Iris pigment epithelial cell (primary cell): ENCODE results near the gene SEC61G.
A peak's percentile ranks its signal among the peaks of the same experiment; 100 is the strongest.

Experiments used
- DNase-seq: peaks from one replicate; pipeline ENCODE4 v3.0.0-alpha.2; 2011; ENCODE audit warnings: low read depth

SEC61G gene

GRCh38 chr7:54758702-54759592 lies at the start of gene SEC61G:
Gene SEC61G, minus strand, starts transcription at chr7:54759211. Its CDS starts 1,623 bp downstream, at chr7:54757588.
- DNase-seq, result peak; percentile 97

- peak; percentile 57 for DNase-seq
Observed at GRCh38 chr7:54802841-54803240, 43.8 kb upstream of the SEC61G start.

GRCh38 chr7:54802114-54802513 lies 43.1 kb upstream of the SEC61G start:
- DNase-seq, result no peak

GRCh38 chr7:54799792-54800191 lies 40.8 kb upstream of the SEC61G start:
- no peak for DNase-seq

- DNase-seq, result no peak
Observed at GRCh38 chr7:54798530-54798929, 39.5 kb upstream of the SEC61G start.

- DNase-seq, result no peak
Observed at GRCh38 chr7:54796853-54797252, 37.8 kb upstream of the SEC61G start.

GRCh38 chr7:54796150-54796549 lies 37.1 kb upstream of the SEC61G start:
- peak; percentile 62 for DNase-seq

- no peak for DNase-seq
Observed at GRCh38 chr7:54792383-54792782, 33.4 kb upstream of the SEC61G start.

GRCh38 chr7:54788664-54789063 lies 29.7 kb upstream of the SEC61G start:
- peak; percentile 90 for DNase-seq

GRCh38 chr7:54785261-54785660 lies 26.2 kb upstream of the SEC61G start:
- no peak for DNase-seq

GRCh38 chr7:54783952-54784351 lies 24.9 kb upstream of the SEC61G start:
- no peak for DNase-seq

GRCh38 chr7:54782829-54783228 lies 23.8 kb upstream of the SEC61G start:
- no peak for DNase-seq

GRCh38 chr7:54782314-54782713 lies 23.3 kb upstream of the SEC61G start:
- no peak for DNase-seq

- DNase-seq, result no peak
Observed at GRCh38 chr7:54781134-54781920, 22.3 kb upstream of the SEC61G start.

GRCh38 chr7:54780490-54780889 lies 21.5 kb upstream of the SEC61G start:
- no peak for DNase-seq

GRCh38 chr7:54778696-54779540 lies 19.9 kb upstream of the SEC61G start:
- peak; percentile 34 for DNase-seq

- DNase-seq, result no peak
Observed at GRCh38 chr7:54778166-54778565, 19.2 kb upstream of the SEC61G start.

GRCh38 chr7:54774785-54775740 lies 16.1 kb upstream of the SEC61G start:
- no peak for DNase-seq

- DNase-seq, result peak; percentile 79
Observed at GRCh38 chr7:54773472-54774399, 14.7 kb upstream of the SEC61G start.

GRCh38 chr7:54769203-54769602 lies 10.2 kb upstream of the SEC61G start:
- peak; percentile 10 for DNase-seq
